T47D (cell line): ENCODE results near the gene SLC6A2.

Experiments
- DNase-seq, 2 experiments: peaks; one replicate each; pipeline versions ENCODE4 v3.0.0 to v3.0.0-alpha.2; 2011 to 2012; ENCODE audit warnings: low read depth in 1 of 2, low spot score in 1 of 2
- JUND ChIP-seq: IDR thresholded peaks from 2 replicates; pipeline ENCODE4 v1.6.1; 2012; ENCODE audit warnings: low read depth
- in situ Hi-C: cut with HindIII; loops from 2 replicates; pipeline ENCODE4 v1.10.0; 2016; ENCODE audit warnings: low sequenced_read_pairs, low pct_unique_long_range_greater_than_20kb

The SLC6A2 gene

GRCh38 chr16:55632259-55632658 lies 23.5 kb upstream of the SLC6A2 start:
- in situ Hi-C loops, result no loop called here
- no peak for TF ChIP-seq JUND
- DNase-seq, result no peak

GRCh38 chr16:55634193-55634592 lies 21.6 kb upstream of the SLC6A2 start:
- TF ChIP-seq JUND, result no peak
- in situ Hi-C loops, result no loop called here
- DNase-seq, result no peak

- in situ Hi-C loops, result no loop called here
These were observed 17.5 kb upstream of the SLC6A2 start for GRCh38 chr16:55638256-55638655.

GRCh38 chr16:55640701-55641327 lies 15.0 kb upstream of the SLC6A2 start:
- no peak for TF ChIP-seq JUND
- in situ Hi-C loops, result no loop called here
- no peak for DNase-seq

More at GRCh38 chr16:55638256-55638655, 17.5 kb upstream of the SLC6A2 start:
- DNase-seq, result no peak
- no peak for TF ChIP-seq JUND

- DNase-seq, result no peak
- in situ Hi-C loops, result no loop called here
- TF ChIP-seq JUND, result no peak
These were observed 14.2 kb upstream of the SLC6A2 start for GRCh38 chr16:55641430-55642056.

- in situ Hi-C loops, result no loop called here
- no peak for TF ChIP-seq JUND
- no peak for DNase-seq
These were observed 13.2 kb upstream of the SLC6A2 start for GRCh38 chr16:55642611-55643010.

GRCh38 chr16:55643161-55643970 lies 12.4 kb upstream of the SLC6A2 start:
- DNase-seq, result peak in 1 of 2 experiments; percentile 30
- in situ Hi-C loops, result no loop called here
- no peak for TF ChIP-seq JUND

- in situ Hi-C loops, result no loop called here
- no peak for DNase-seq
- no peak for TF ChIP-seq JUND
These were observed 9.8 kb upstream of the SLC6A2 start for GRCh38 chr16:55645986-55646385.

GRCh38 chr16:55647343-55647742 lies 8.4 kb upstream of the SLC6A2 start:
- no peak for TF ChIP-seq JUND
- no peak for DNase-seq
- in situ Hi-C loops, result no loop called here

GRCh38 chr16:55647798-55648197 lies 8.0 kb upstream of the SLC6A2 start:
- in situ Hi-C loops, result no loop called here
- DNase-seq, result no peak
- TF ChIP-seq JUND, result no peak

- TF ChIP-seq JUND, result no peak
- no peak for DNase-seq
- in situ Hi-C loops, result no loop called here
These were observed 3.7 kb upstream of the SLC6A2 start for GRCh38 chr16:55651841-55652824.

GRCh38 chr16:55653106-55653505 lies 2.7 kb upstream of the SLC6A2 start:
- DNase-seq, result no peak
- no peak for TF ChIP-seq JUND
- in situ Hi-C loops, result no loop called here
